Panc1 (cell line): ENCODE measurements around the gene KHSRP.

Experiments
- CTCF ChIP-seq: fragments of 450-650 bp; IDR thresholded peaks from 2 replicates; pipeline ENCODE4 v1.5.1; 2017; ENCODE audit warnings: mild to moderate bottlenecking
- POLR2AphosphoS5 ChIP-seq: IDR thresholded peaks from 2 replicates; pipeline ENCODE4 v1.6.1; 2012; ENCODE audit warnings: mild to moderate bottlenecking, low read depth, low read length, moderate library complexity

- TF ChIP-seq POLR2AphosphoS5: no peak
- no peak for TF ChIP-seq CTCF
Observed at GRCh38 chr19:6442087-6442688, 17.6 kb upstream of the KHSRP start.
